Measurements from ENCODE around the gene CCDC85C. TPM values are rescaled to one million over a fixed set of nuclear protein-coding genes. Genes with fewer than 3 reads are reported as not detected.

CCDC85C gene
- total RNA-seq, 2 experiments from 2014 or later = 6.8 to 7.9 TPM

- CTCF ChIA-PET = interaction anchor here (1.6 kb wide), 1 partner anchor 117 kb away, joined by 3 read pairs; no protein-coding TSS in a partner anchor
- H3K36me3 Mint-ChIP-seq (ENCODE audit: low read depth) = no peaks in the 10 kb centered on the region
- POLR2A ChIA-PET = no interaction called here
- no peak for DNase-seq
- no peak overlapping the region for H3K4me3 Mint-ChIP-seq
- H3K27ac Mint-ChIP-seq = no peak overlapping the region
- no peaks in the 10 kb centered on the region for H3K4me1 Mint-ChIP-seq (ENCODE audit: low read depth)
- ATAC-seq = no peak
- peaks cover 3% of the 10 kb centered on the region for H3K27me3 Mint-ChIP-seq
- TF ChIP-seq CTCF (IDR thresholded peaks at IDR 0.05) = no peak
- H3K9me3 Mint-ChIP-seq = no peaks in the 10 kb centered on the region
- intact Hi-C loops (cut with micrococcal nuclease) = no loop called here
Measured at GRCh38 chr14:99634443-99634842, 30.4 kb upstream of the CCDC85C start.

GRCh38 chr14:99633918-99634317, 29.9 kb upstream of the CCDC85C start:
- Mint-ChIP-seq H3K36me3 (ENCODE audit: low read depth) (no peaks in the 10 kb centered on the region), H3K27me3 (peaks cover 3% of the 10 kb centered on the region), H3K4me3 (no peak overlapping the region), H3K9me3 (no peaks in the 10 kb centered on the region), H3K4me1 (ENCODE audit: low read depth) (peaks cover 2% of the 10 kb centered on the region), H3K27ac (no peak overlapping the region)
- no peak for DNase-seq
- intact Hi-C loops (cut with micrococcal nuclease) = no loop called here
- CTCF ChIA-PET = interaction anchor here (1.6 kb wide), 1 partner anchor 116 kb away, joined by 3 read pairs; no protein-coding TSS in a partner anchor
- no peak for ATAC-seq
- TF ChIP-seq CTCF (IDR thresholded peaks at IDR 0.05) = no peak
- POLR2A ChIA-PET = no interaction called here

- ATAC-seq = no peak
- Mint-ChIP-seq H3K27ac (no peak overlapping the region), H3K4me3 (no peak overlapping the region), H3K4me1 (ENCODE audit: low read depth) (peaks cover 4% of the 10 kb centered on the region), H3K9me3 (no peaks in the 10 kb centered on the region), H3K36me3 (ENCODE audit: low read depth) (no peaks in the 10 kb centered on the region), H3K27me3 (peaks cover 3% of the 10 kb centered on the region)
- TF ChIP-seq CTCF (IDR thresholded peaks at IDR 0.05) = no peak
- DNase-seq = no peak
- ChIA-PET POLR2A (no interaction called here), CTCF (interaction anchor here (1.6 kb wide), 1 partner anchor 116 kb away, joined by 3 read pairs; no protein-coding TSS in a partner anchor)
- intact Hi-C loops (cut with micrococcal nuclease) = no loop called here
Measured at GRCh38 chr14:99633141-99633540, 29.1 kb upstream of the CCDC85C start.

- H3K27me3 Mint-ChIP-seq = peaks cover 6% of the 10 kb centered on the region
- ChIA-PET POLR2A (no interaction called here), CTCF (no interaction called here)
- no peaks in the 10 kb centered on the region for H3K9me3 Mint-ChIP-seq
- H3K27ac Mint-ChIP-seq = no peak overlapping the region
- no peak for ATAC-seq
- no peak for DNase-seq
- H3K36me3 Mint-ChIP-seq (ENCODE audit: low read depth) = no peaks in the 10 kb centered on the region
- intact Hi-C loops (cut with micrococcal nuclease) = no loop called here
- no peak overlapping the region for H3K4me3 Mint-ChIP-seq
- TF ChIP-seq CTCF (IDR thresholded peaks at IDR 0.05) = no peak
- peaks cover 4% of the 10 kb centered on the region for H3K4me1 Mint-ChIP-seq (ENCODE audit: low read depth)
Measured at GRCh38 chr14:99632410-99633035, 28.5 kb upstream of the CCDC85C start.

- Mint-ChIP-seq H3K4me3 (no peak overlapping the region), H3K27ac (no peak overlapping the region), H3K27me3 (peaks cover 11% of the 10 kb centered on the region), H3K9me3 (no peaks in the 10 kb centered on the region), H3K36me3 (ENCODE audit: low read depth) (no peaks in the 10 kb centered on the region), H3K4me1 (ENCODE audit: low read depth) (peaks cover 4% of the 10 kb centered on the region)
- no peak for ATAC-seq
- ChIA-PET CTCF (interaction anchor here (1.0 kb wide), 1 partner anchor 25 kb away, joined by 4 read pairs; no protein-coding TSS in a partner anchor), POLR2A (no interaction called here)
- intact Hi-C loops (cut with micrococcal nuclease) = no loop called here
- TF ChIP-seq CTCF (IDR thresholded peaks at IDR 0.05) = no peak
- DNase-seq = no peak
Measured at GRCh38 chr14:99630202-99630601, 26.2 kb upstream of the CCDC85C start.
